ENCODE measurements around the gene FBXO17.
A peak's percentile ranks its signal among the peaks of the same experiment; 100 is the strongest.
"Not testable (repeated sequence)": the region's sequence is repeated elsewhere in the genome, so short reads cannot be mapped to it uniquely, and the experiment has no call there.

The FBXO17 gene

GRCh38 chr19:38942471-38943181 lies 32.9 kb downstream of the FBXO17 start:
- no peak for DNase-seq (ENCODE audit: low spot score)

- no peak for DNase-seq (ENCODE audit: low spot score)
Observed at GRCh38 chr19:38941979-38942378, 33.6 kb downstream of the FBXO17 start.

- not testable (repeated sequence) for DNase-seq (ENCODE audit: low spot score)
Observed at GRCh38 chr19:38941466-38941865, 34.1 kb downstream of the FBXO17 start.

- no peak for DNase-seq (ENCODE audit: low spot score)
Observed at GRCh38 chr19:38939957-38940356, 35.6 kb downstream of the FBXO17 start.

GRCh38 chr19:38933544-38933943 lies 42.0 kb downstream of the FBXO17 start:
- no peak for DNase-seq (ENCODE audit: low spot score)

- peak; percentile 30 for DNase-seq (ENCODE audit: low spot score)
Observed at GRCh38 chr19:38932425-38933179, 42.9 kb downstream of the FBXO17 start.

GRCh38 chr19:38931521-38931793 lies 44.1 kb downstream of the FBXO17 start:
- DNase-seq (ENCODE audit: low spot score), result no peak

- peak; percentile 99 for DNase-seq (ENCODE audit: low spot score)
Observed at GRCh38 chr19:38930776-38931520, 44.6 kb downstream of the FBXO17 start, which contains the start of gene MRPS12. MRPS12 (plus strand) TSS chr19:38930944; CDS start chr19:38931295, 351 bp downstream.

GRCh38 chr19:38929929-38930775 lies 45.4 kb downstream of the FBXO17 start, which contains the start of gene SARS2:
SARS2 (minus strand) TSS chr19:38930763; CDS start chr19:38930736, 27 bp downstream.
- peak; percentile 94 for DNase-seq (ENCODE audit: low spot score)

GRCh38 chr19:38928391-38929001 lies 47.0 kb downstream of the FBXO17 start:
- no peak for DNase-seq (ENCODE audit: low spot score)

GRCh38 chr19:38924388-38924787 lies 51.2 kb downstream of the FBXO17 start:
- DNase-seq (ENCODE audit: low spot score), result no peak

GRCh38 chr19:38922482-38922881 lies 53.1 kb downstream of the FBXO17 start:
- no peak for DNase-seq (ENCODE audit: low spot score)

GRCh38 chr19:38921420-38922274 lies 53.9 kb downstream of the FBXO17 start:
- DNase-seq (ENCODE audit: low spot score), result no peak

GRCh38 chr19:38920602-38921419 lies 54.7 kb downstream of the FBXO17 start:
- no peak for DNase-seq (ENCODE audit: low spot score)

- DNase-seq (ENCODE audit: low spot score), result no peak
Observed at GRCh38 chr19:38919837-38920601, 55.5 kb downstream of the FBXO17 start.

- no peak for DNase-seq (ENCODE audit: low spot score)
Observed at GRCh38 chr19:38918526-38918925, 57.0 kb downstream of the FBXO17 start.

- peak; percentile 88 for DNase-seq (ENCODE audit: low spot score)
Observed at GRCh38 chr19:38917921-38918491, 57.5 kb downstream of the FBXO17 start.

- no peak for DNase-seq (ENCODE audit: low spot score)
Observed at GRCh38 chr19:38917516-38917915, 58.0 kb downstream of the FBXO17 start.
